T47D (cell line): ENCODE results near the gene CASP1.
A peak's percentile ranks its signal among the peaks of the same experiment; 100 is the strongest.
"Not testable (repeated sequence)": the region's sequence is repeated elsewhere in the genome, so short reads cannot be mapped to it uniquely, and the experiment has no call there.

ENCODE experiments used
- DNase-seq, 2 experiments: peaks; one replicate each; pipeline versions ENCODE4 v3.0.0 to v3.0.0-alpha.2; 2011 to 2012; ENCODE audit warnings: low read depth in 1 of 2, low spot score in 1 of 2
- JUND ChIP-seq: IDR thresholded peaks from 2 replicates; pipeline ENCODE4 v1.6.1; 2012; ENCODE audit warnings: low read depth
- in situ Hi-C: cut with HindIII; loops from 2 replicates; pipeline ENCODE4 v1.10.0; 2016; ENCODE audit warnings: low sequenced_read_pairs, low pct_unique_long_range_greater_than_20kb

CASP1 gene

GRCh38 chr11:105034813-105035620 lies at the start of gene CASP1:
Gene CASP1, minus strand, starts transcription at chr11:105035144. Its CDS starts 31 bp downstream, at chr11:105035113.
- in situ Hi-C loops: no loop called here
- no peak for TF ChIP-seq JUND
- DNase-seq: peak; percentile 18 to 52

- in situ Hi-C loops: no loop called here
- TF ChIP-seq JUND: no peak
- DNase-seq: no peak
Observed at GRCh38 chr11:105081412-105082150, 46.6 kb upstream of the CASP1 start.

GRCh38 chr11:105080171-105080906 lies 45.4 kb upstream of the CASP1 start:
- DNase-seq, in situ Hi-C loops: not testable (repeated sequence)

GRCh38 chr11:105078283-105078682 lies 43.3 kb upstream of the CASP1 start:
- in situ Hi-C loops: no loop called here
- DNase-seq: no peak
- no peak for TF ChIP-seq JUND

- in situ Hi-C loops: not testable (repeated sequence)
Observed at GRCh38 chr11:105077141-105077790, 42.3 kb upstream of the CASP1 start.

GRCh38 chr11:105074166-105074530 lies 39.2 kb upstream of the CASP1 start:
- in situ Hi-C loops: no loop called here
- no peak for DNase-seq
- no peak for TF ChIP-seq JUND

More at GRCh38 chr11:105077141-105077790, 42.3 kb upstream of the CASP1 start:
- not testable (repeated sequence) for DNase-seq

- in situ Hi-C loops: no loop called here
- DNase-seq: no peak
- TF ChIP-seq JUND: no peak
Observed at GRCh38 chr11:105073456-105074165, 38.7 kb upstream of the CASP1 start.

- DNase-seq, in situ Hi-C loops: not testable (repeated sequence)
Observed at GRCh38 chr11:105072080-105072479, 37.1 kb upstream of the CASP1 start.

- TF ChIP-seq JUND: no peak
- in situ Hi-C loops: no loop called here
- DNase-seq: no peak
Observed at GRCh38 chr11:105071089-105071732, 36.3 kb upstream of the CASP1 start.

GRCh38 chr11:105070306-105070705 lies 35.4 kb upstream of the CASP1 start:
- no peak for TF ChIP-seq JUND
- in situ Hi-C loops: no loop called here
- DNase-seq: no peak

- DNase-seq, in situ Hi-C loops: not testable (repeated sequence)
Observed at GRCh38 chr11:105069749-105070148, 34.8 kb upstream of the CASP1 start.

- DNase-seq, in situ Hi-C loops: not testable (repeated sequence)
Observed at GRCh38 chr11:105063245-105063941, 28.4 kb upstream of the CASP1 start.
